GM12878 (cell line): ENCODE data around the gene TTLL10. TPM values are rescaled to one million over a fixed set of nuclear protein-coding genes. Genes with fewer than 3 reads are reported as not detected.

ENCODE experiments used
- ATAC-seq: fragments of 200-7000 bp; cut with Tn5 transposase; 3 replicates; pipeline ENCODE4 v1.9.1; 2020; ENCODE audit warnings: mild to moderate bottlenecking, moderate library complexity
- BruUV-seq: library from RNA; stranded (reverse); fragments of 400-500 nt; replicated peaks from 2 replicates; lab custom pipeline; 2021; lab: Mats Ljungman, UMichigan
- CTCF ChIA-PET: fragments of 300-600 bp; sonication (Branson Sonifier 250); formaldehyde crosslinking; extraction: SDS; loops from one replicate; lab custom pipeline; 2021; ENCODE audit warnings: inconsistent platforms; lab: Yijun Ruan, JAX
- POLR2A ChIA-PET: fragments of 350-600 bp; formaldehyde crosslinking; extraction: SDS; loops from one replicate; lab custom pipeline; 2021; ENCODE audit warnings: inconsistent platforms; lab: Charles Lee
- RAD21 ChIA-PET: fragments of 300-600 bp; sonication (Branson Sonifier 250); formaldehyde crosslinking; loops from one replicate; lab custom pipeline; 2023; ENCODE audit warnings: antibody characterized with exemption; ENCODE audit not compliant: unreplicated experiment; lab: Charles Lee
- SMC1A ChIA-PET: fragments of 300-600 bp; sonication (Branson Sonifier 250); formaldehyde crosslinking; loops from one replicate; lab custom pipeline; 2023; ENCODE audit not compliant: unreplicated experiment, uncharacterized antibody; lab: Charles Lee
- DNase-seq: peaks from one replicate; pipeline ENCODE4 v3.0.0-alpha.2; 2011; ENCODE audit warnings: low read depth, low spot score
- FAIRE-seq: peaks from 3 replicates; lab custom pipeline; 2011; peaks lifted over from hg19 to GRCh38; lab: Jason Lieb, UNC
- H2AFZ ChIP-seq: 2 replicates; pipeline ENCODE4 v1.6.0; 2011; ENCODE audit warnings: low read depth, low read length, control low read depth; ENCODE audit not compliant: control insufficient read depth
- H3K27ac ChIP-seq: 2 replicates; pipeline ENCODE4 v1.5.1; 2011; ENCODE audit warnings: control low read depth; ENCODE audit not compliant: control insufficient read depth, insufficient read depth
- H3K27me3 ChIP-seq, 2 experiments: replicated peaks in 1 of 2; 2 replicates each; pipeline versions ENCODE4 v1.6.0 to v1.6.1; 2011; ENCODE audit warnings: low read length in 1 of 2; ENCODE audit not compliant: control insufficient read depth in 2 of 2, insufficient read depth in 2 of 2
- H3K36me3 ChIP-seq, 2 experiments: 2 replicates each; pipeline ENCODE4 v1.5.1; 2011; ENCODE audit warnings: low read length in 1 of 2; ENCODE audit not compliant: control insufficient read depth in 2 of 2, insufficient read depth in 2 of 2
- H3K4me1 ChIP-seq: 2 replicates; pipeline ENCODE4 v1.6.1; 2011; ENCODE audit warnings: mild to moderate bottlenecking, low read length, moderate library complexity, mixed read lengths; ENCODE audit not compliant: control insufficient read depth, insufficient read depth
- H3K4me2 ChIP-seq: 2 replicates; pipeline ENCODE4 v1.6.0; 2011; ENCODE audit warnings: control low read depth; ENCODE audit not compliant: control insufficient read depth, insufficient read depth
- H3K4me3 ChIP-seq: fragments of 200-600 bp; sonication (generic); 2 replicates; pipeline ENCODE4 v1.5.1; 2016
- H3K79me2 ChIP-seq: 2 replicates; pipeline ENCODE4 v1.6.0; 2011; ENCODE audit warnings: low read length; ENCODE audit not compliant: control insufficient read depth, insufficient read depth
- H3K9ac ChIP-seq: 2 replicates; pipeline ENCODE4 v1.8.0; 2011; ENCODE audit warnings: low read length, control low read depth, mixed read lengths; ENCODE audit not compliant: control insufficient read depth, insufficient read depth
- H3K9me3 ChIP-seq: replicated peaks from 3 replicates; pipeline ENCODE4 v1.5.1; 2011; ENCODE audit warnings: mild to moderate bottlenecking, low read length; ENCODE audit not compliant: control insufficient read depth, insufficient read depth
- H4K20me1 ChIP-seq: 2 replicates; pipeline ENCODE4 v1.6.0; 2011; ENCODE audit not compliant: control insufficient read depth, insufficient read depth
- BCLAF1 ChIP-seq: fragments of 450-650 bp; IDR thresholded peaks from 2 replicates; pipeline ENCODE4 v1.6.1; 2017; ENCODE audit warnings: antibody characterized with exemption, mild to moderate bottlenecking, moderate library complexity
- BRCA1 ChIP-seq: IDR thresholded peaks from 2 replicates; pipeline ENCODE4 v1.6.1; 2011; ENCODE audit warnings: low read depth, low read length, improper control_type of control experiment
- E2F4 ChIP-seq: IDR thresholded peaks from 2 replicates; pipeline ENCODE4 v1.6.1; 2012; ENCODE audit warnings: low read depth, low read length, improper control_type of control experiment
- EP300 ChIP-seq, 2 experiments: fragments of 150-350 bp in 1 of 2; IDR thresholded peaks; 2 replicates each; pipeline ENCODE4 v1.6.1; 2011 to 2012; ENCODE audit warnings: low read depth in 2 of 2, low read length in 2 of 2, borderline replicate concordance in 1 of 2, improper control_type of control experiment in 1 of 2, inconsistent platforms in 1 of 2; ENCODE audit not compliant: control insufficient read depth in 1 of 2
- FOS ChIP-seq: IDR thresholded peaks from 3 replicates; pipeline ENCODE4 v1.6.1; 2011; ENCODE audit warnings: borderline replicate concordance; ENCODE audit not compliant: insufficient read length; ENCODE audit errors: extremely low read depth
- KLF5 ChIP-seq: fragments of 450-650 bp; IDR thresholded peaks from 2 replicates; pipeline ENCODE4 v1.6.1; 2014; ENCODE audit warnings: mild to moderate bottlenecking; ENCODE audit not compliant: partially characterized antibody
- MTA3 ChIP-seq: IDR thresholded peaks from 2 replicates; pipeline ENCODE4 v1.6.1; 2012; ENCODE audit warnings: low read length, inconsistent platforms, borderline replicate concordance
- NRF1 ChIP-seq: conservative IDR thresholded peaks from 2 replicates; pipeline ENCODE4 v1.6.1; 2011; ENCODE audit warnings: mild to moderate bottlenecking, low read depth, low read length, improper control_type of control experiment
- PBX3 ChIP-seq: IDR thresholded peaks from 2 replicates; pipeline ENCODE4 v1.6.1; 2011; ENCODE audit warnings: mild to moderate bottlenecking, low read depth, low read length, moderate library complexity; ENCODE audit not compliant: insufficient replicate concordance
- POLR2A ChIP-seq: IDR thresholded peaks from 2 replicates; pipeline ENCODE4 v1.6.1; 2011; ENCODE audit warnings: low read depth, mild to moderate bottlenecking, low read length
- ZBTB4 ChIP-seq: fragments of 450-650 bp; formaldehyde crosslinking; IDR thresholded peaks from 2 replicates; pipeline ENCODE4 v1.4.0; 2022; ENCODE audit warnings: mild to moderate bottlenecking, moderate library complexity
- WGBS: methylation state at CpG from one replicate; pipeline ENCODE4 v1.1.6; 2016; ENCODE audit warnings: low lambda C conversion rate; ENCODE audit not compliant: insufficient replicate concordance, insufficient coverage; ENCODE audit errors: missing lambda C conversion rate; 5-methylcytosine and 5-hydroxymethylcytosine counted together
- in situ Hi-C: fragments of 300-500 bp; cut with MboI; formaldehyde crosslinking; loops from 9 replicates; pipeline ENCODE4 v1.14.3; 2018; ENCODE audit warnings: mixed read lengths
- intact Hi-C: fragments of 100-400 bp; cut with micrococcal nuclease; formaldehyde crosslinking; loops from one replicate; pipeline ENCODE4 v1.14.2; 2022; ENCODE audit not compliant: unreplicated experiment
- polyA plus RNA-seq, 11 experiments: library from polyadenylated mRNA; depleted of rRNA in 4 of 11; unstranded in 6 of 11; stranded (reverse) in 5 of 11; fragments of >200 nt; fragmentation: Nextera tagmentation in 4 of 11; fragmentation: Illumina TruSeq in 1 of 11; extraction: Ambion mirVana in 4 of 11; extraction: Trizol in 1 of 11; gene quantifications; 1 replicate in 1 of 11; 2 replicates in 10 of 11; pipeline versions ENCODE4 v1.2.1 to v1.2.3, GENCODE V29; 2011 to 2016; ENCODE audit warnings: inconsistent platforms in 2 of 11, missing spikeins in 2 of 11, low read depth in 1 of 11
- total RNA-seq, 4 experiments: library from RNA; depleted of rRNA in 3 of 4; stranded (reverse); fragments of >200 nt in 3 of 4; fragmentation: Illumina TruSeq in 1 of 4; extraction: Trizol in 1 of 4; gene quantifications; 2 replicates each; pipeline versions ENCODE4 v1.2.1 to v1.2.3, GENCODE V29; 2013 to 2021

TTLL10 gene
- total and polyA plus RNA-seq, 10 of the 15 experiments (the other 5 are each of a cell fraction or from before 2014, with no cell fraction given): not detected

- TF ChIP-seq PBX3 (no peak), EP300 (IDR thresholded peaks at IDR 0.05; ENCODE audit: borderline replicate concordance in 1 of 2, control insufficient read depth in 1 of 2, low read depth in 2 of 2, low read length in 2 of 2) (no peak), ZBTB4 (CRISPR knock-in tag) (peak; percentile 44; the same call in 1 of the 2 replicates)
Measured at GRCh38 chr1:1215080-1215676, 41.5 kb downstream of the TTLL10 start (continued).

GRCh38 chr1:1215881-1216605 is 42.4 kb downstream of the TTLL10 start:
- H4K20me1 ChIP-seq: no peaks in the 10 kb centered on the region
- ChIA-PET SMC1A (interaction anchor here (1.2 to 1.6 kb wide), 2 partner anchors 75 to 90 kb away, joined by 3 read pairs; no protein-coding TSS in a partner anchor), POLR2A (interaction anchor here (1.1 to 1.4 kb wide), 2 partner anchors 8 to 13 kb away, joined by 3 read pairs; no protein-coding TSS in a partner anchor), RAD21 (interaction anchor here (0.6 to 2.5 kb wide), 2 partner anchors 90 to 94 kb away, joined by 3 to 9 read pairs; no protein-coding TSS in a partner anchor), CTCF (interaction anchor here (1.9 kb wide), 1 partner anchor 94 kb away, joined by 6 read pairs; no protein-coding TSS in a partner anchor)
- H3K9me3 ChIP-seq: no peaks in the 10 kb centered on the region; the same call in 2 of the 3 replicates
- H3K4me3 ChIP-seq: no peak overlapping the region
- no peak overlapping the region for H3K27ac ChIP-seq
- no peaks in the 10 kb centered on the region for H3K79me2 ChIP-seq
- 90% methylated on average over 21 of the region's 21 CpGs for WGBS
- no peak for ATAC-seq
- peaks cover 4 to 25% of the 10 kb centered on the region in 2 experiments for H3K36me3 ChIP-seq
- no peak overlapping the region for H2AFZ ChIP-seq
- no TSS peak for BruUV-seq
- DNase-seq: no peak
- intact Hi-C loops (no loop called here), in situ Hi-C loops (no loop called here)
- FAIRE-seq: no peak
- H3K27me3 ChIP-seq: no peaks in the 10 kb centered on the region
- no peak overlapping the region for H3K4me2 ChIP-seq
- H3K4me1 ChIP-seq: peaks cover 30% of the 10 kb centered on the region
- no peak overlapping the region for H3K9ac ChIP-seq
- TF ChIP-seq E2F4 (no peak), KLF5 (no peak), MTA3 (no peak), POLR2A (no peak; the same call in 1 of the 2 replicates), BCLAF1 (no peak), NRF1 (no peak), BRCA1 (no peak), FOS (no peak)
